SIG-M5 treated with dmso at 0.1 percent for 504 hours (cell line): ENCODE results near the gene MFSD2B.
A peak's percentile ranks its signal among the peaks of the same experiment; 100 is the strongest.

Experiments
- DNase-seq: peaks from one replicate; lab custom pipeline; 2025; ENCODE audit not compliant: unreplicated experiment; lab: John Stamatoyannopoulos, UW

MFSD2B gene

DNA sequence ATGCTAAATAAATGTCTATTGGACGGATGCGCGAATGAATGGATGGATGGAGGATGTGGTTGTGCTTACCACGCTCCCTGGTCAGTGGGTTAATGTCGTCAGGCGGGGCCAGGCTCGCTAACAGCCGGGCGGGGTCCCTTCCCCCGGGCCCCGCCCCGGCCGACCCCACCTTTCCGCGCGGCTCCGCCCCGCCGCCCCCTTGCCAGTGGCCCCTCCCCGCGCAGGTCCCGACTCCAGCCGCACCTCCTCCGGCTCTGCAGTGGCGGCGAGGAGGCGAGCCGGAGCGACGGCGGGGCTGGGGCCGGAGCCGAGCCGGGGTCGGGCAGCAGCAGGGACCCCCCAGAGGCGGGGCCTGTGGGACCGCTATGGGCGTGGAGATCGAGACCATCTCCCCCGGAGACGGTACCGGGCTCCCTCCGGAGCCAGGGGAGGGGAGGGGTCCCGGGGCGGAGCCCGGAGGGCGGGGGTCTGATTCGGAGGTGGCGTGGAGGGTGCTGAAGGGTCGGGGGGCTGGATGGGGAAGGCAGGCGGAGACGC, 39.7 kb downstream of the MFSD2B start, which contains the start of gene FKBP1B:
TSS of gene FKBP1B (plus strand) at position 257 of the 537 bp plus-strand sequence. CDS start at position 366, 109 bp downstream.
- DNase-seq = peak; percentile 41

DNA sequence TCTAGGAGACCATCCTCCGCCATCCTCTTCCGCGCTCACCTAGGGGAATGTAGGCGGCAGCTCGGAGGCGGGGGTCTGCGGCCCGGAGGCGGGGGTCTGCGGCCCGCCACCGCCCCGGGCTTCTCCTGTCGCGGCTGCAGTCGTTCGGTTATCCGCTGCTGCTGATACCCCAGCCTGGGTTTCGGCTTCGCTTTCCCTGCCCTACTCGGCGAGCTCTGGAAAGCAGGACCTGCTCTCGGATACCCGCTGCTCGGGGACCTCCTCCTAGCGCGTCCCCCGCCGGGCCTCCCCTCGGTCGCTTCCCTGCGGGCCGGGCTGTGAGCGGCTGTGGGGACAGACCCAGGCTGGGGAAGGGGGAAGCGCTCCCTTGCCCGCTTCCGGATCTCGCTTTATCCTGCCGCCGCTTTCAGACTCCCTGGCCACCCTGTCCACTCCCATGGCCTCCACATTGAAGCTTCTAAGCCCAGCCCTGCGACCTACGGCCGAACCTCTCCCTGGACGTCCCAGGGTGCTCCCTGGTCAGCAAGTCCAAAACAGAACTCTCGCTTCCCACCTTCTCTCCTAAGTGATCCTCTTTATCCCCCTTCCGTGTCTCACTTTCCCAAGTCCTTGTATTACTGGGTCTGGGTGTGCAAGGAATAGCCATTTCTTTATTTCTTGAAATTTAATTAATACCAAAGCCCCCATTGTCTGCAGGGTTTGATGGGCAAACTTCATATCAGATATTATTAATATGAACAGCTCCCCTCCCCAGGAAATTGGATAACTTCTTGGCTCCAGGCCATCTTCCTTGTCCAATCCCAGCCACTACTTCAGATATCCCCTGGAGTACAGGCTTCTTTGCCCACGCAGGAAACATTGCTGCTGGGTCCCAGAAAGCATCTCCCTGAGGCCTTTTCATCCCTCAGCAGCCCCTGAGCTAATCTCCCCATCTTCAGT, 40.4 kb downstream of the MFSD2B start:
- no peak for DNase-seq

DNA sequence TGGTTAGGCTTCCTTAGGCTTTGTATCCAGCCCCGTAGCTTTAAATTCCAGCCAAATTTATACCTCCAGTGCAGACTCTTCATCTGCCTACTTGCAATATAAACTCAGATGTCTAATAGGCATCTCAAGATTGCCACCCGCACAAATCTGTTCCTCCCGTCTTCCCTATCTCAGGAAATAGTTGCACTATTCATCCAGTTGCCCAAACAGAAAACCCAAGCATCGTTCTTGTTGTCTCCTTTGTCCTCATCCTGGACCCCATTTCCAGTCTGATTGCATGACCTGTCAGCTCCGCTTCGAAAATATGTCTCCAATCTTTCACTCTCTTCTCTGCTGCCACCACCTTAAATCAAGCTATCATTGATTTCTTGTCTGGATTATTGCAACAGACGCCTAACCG, 41.9 kb downstream of the MFSD2B start:
- DNase-seq = no peak

DNA sequence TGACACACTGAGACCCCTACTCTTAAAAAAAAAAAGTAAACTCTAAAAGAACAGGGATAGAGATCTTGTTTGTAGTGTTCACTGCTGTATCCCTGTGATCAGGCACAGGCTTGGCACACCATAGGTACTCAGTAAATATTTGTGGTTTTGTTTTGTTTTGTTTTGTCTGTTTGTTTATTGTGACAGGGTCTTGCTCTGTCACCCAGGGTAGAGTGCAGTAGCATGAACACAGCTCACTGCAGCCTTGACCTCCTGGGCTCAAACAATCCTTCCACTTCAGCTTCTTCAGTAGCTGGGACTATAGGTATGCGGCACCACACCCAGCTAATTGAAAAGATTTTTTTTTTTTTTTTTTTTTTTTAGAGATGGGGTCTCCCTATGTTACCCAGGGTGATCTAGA, 43.1 kb downstream of the MFSD2B start:
- DNase-seq = no peak

DNA sequence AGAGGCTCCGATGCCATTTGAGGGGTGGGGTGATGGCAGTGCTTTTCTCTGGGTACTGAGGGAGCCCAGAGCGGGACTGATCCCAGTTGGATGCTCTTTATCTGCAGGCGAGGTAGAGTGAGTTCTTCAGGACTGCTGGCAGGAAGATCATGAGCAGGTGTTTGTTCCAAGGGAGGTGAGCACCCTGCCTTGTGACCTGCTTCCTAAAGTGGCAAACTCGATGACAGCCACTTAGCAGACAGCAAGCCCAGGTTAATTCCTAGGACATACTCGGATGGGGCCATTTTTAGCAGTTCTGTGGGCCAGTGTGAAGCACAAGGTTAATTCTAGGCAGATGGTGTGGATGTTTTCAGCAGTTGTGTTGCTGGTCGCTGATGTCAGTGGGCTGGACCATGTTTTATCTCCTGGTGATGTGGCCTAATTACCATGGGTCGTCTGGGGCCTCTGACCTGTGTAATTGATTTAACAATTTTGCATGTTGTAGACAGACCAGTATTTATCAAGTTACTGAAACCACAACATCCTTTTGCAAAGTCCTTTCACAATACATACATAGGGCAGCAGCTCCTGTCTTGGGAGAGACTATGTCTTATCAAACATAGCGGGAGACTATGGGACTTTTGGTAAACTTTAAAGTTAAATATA, 44.6 kb downstream of the MFSD2B start:
- no peak for DNase-seq

DNA sequence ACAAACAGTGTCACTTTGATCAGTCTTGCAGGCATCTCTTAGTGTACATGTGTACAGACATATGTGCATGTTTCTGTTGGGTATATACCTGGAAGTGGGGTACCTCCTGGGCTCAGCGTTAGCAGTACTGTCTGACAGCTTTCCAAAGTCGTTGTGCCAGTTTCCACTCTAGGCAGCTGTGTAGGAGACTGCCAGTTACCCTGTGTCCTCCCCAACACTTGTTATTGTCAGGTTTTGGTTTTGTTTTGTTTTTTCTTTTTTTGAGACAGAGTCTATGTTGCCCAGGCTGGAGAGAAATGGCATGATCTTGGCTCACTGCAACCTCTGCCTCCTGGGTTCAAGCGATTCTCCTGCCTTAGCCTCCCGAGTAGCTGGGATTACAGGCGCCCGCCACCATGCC, 45.9 kb downstream of the MFSD2B start:
- no peak for DNase-seq

DNA sequence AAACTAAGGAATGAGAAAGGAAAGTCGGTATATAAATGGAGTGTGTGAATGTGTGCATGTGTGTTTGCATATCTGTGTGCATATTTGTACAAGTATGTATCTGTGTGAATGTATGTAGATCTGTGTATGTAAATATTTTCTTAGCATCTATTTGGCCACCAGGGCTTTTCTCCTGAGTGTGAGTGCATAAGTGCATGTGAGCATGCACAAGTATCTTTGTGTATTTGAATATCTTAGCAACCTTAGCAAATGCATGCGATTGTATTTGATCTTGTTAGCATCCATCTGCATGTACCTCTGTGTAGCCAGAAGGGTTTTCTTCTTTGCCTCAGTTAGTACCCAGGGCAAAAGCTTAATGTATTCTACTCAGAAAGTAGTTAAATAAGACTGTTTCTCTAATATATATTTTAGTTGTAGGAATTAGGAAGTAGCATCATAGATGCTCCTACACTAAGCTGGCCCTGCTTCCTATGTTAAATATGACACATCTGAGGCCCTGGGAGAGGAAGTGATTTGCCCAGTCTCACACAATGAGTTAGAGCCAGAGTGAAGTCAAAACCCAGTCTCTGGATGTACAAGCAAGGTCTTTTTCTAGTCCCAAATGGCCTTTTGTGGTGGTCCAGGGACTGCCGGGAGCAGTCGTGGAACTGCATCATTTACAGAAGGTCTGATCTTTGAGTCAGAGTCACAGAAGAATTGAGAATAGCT, 48.8 kb downstream of the MFSD2B start:
- no peak for DNase-seq

DNA sequence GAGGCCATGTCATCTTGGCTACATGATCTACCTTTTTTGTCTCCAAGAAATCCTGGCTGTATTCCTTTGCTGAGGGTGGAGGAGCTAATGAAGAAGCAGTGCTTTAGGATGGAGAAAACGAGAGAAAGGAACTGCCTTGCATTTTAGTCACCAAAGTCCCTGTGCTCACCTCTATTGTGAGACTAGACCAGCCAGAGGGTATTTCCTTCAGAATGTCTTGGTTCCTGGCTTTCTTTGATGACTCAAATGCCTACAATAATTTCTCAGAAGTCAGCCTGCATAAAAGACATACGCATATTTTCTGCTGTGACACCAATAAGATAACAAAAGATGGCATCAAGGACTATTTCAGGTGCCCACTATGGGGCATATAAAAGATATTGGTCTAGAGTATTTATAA, 55.5 kb downstream of the MFSD2B start:
- no peak for DNase-seq

DNA sequence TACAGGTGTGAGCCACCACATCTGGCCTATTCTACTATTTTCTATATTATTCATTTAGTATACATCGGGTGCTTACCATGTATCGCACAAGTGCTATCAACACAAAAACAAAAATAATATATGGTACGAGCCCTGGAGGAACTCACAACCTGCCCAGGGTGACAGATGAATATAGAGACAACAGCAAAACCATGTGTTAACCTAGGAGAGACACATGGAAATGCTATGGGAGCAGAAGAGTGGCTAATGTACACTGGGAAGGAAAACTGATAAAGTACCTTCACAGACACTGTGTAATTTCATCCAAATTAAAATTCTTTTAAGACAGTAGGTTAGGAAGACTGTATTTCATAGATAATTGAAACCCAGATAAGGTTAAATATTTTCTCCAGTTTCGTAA, 62.4 kb downstream of the MFSD2B start:
- no peak for DNase-seq

DNA sequence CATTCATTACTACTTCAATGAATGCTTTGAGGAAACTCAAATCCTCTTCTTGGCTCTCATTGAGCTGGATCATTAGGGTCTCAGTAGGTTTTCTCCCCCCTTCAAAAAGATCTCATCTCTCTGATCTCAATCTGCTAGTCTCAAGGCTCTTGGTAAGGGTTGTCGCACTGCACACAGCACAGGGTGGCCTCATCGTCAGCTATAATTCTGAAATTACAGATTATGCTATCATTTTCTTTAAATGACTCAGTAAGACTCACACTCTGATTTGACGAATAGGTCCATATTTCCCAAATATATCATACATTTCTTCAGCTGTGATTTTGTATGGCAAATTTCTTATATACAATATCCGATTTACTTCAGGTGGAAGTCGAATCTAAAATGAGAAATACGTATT, 63.9 kb downstream of the MFSD2B start:
- no peak for DNase-seq

DNA sequence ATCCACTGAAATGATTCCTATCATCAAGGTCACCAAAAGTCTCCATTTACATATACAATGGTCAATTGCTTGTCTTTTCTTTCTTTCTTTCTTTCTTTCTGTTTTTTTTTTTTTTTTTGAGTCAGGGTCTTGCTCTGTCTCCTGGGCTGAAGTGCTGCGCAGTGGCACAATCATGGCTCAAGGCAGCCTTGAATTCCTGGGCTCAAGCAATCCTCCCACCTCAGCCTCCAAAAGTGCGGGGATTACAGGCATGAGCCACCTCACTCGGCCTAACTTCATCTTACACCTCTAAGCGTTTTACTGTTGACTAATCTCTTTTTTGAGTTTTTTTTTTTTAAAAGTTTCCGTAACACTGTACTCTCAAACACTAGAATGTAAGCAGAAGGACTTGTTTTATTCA, 65.4 kb downstream of the MFSD2B start:
- DNase-seq = no peak
